Measurements from ENCODE around the gene NEMP2. TPM values are rescaled to one million over a fixed set of nuclear protein-coding genes. Genes with fewer than 3 reads are reported as not detected.

Gene NEMP2
- total RNA-seq, 4 donors from 2014 or later, result 5.6 to 9.0 (median 7.3) TPM

DNA sequence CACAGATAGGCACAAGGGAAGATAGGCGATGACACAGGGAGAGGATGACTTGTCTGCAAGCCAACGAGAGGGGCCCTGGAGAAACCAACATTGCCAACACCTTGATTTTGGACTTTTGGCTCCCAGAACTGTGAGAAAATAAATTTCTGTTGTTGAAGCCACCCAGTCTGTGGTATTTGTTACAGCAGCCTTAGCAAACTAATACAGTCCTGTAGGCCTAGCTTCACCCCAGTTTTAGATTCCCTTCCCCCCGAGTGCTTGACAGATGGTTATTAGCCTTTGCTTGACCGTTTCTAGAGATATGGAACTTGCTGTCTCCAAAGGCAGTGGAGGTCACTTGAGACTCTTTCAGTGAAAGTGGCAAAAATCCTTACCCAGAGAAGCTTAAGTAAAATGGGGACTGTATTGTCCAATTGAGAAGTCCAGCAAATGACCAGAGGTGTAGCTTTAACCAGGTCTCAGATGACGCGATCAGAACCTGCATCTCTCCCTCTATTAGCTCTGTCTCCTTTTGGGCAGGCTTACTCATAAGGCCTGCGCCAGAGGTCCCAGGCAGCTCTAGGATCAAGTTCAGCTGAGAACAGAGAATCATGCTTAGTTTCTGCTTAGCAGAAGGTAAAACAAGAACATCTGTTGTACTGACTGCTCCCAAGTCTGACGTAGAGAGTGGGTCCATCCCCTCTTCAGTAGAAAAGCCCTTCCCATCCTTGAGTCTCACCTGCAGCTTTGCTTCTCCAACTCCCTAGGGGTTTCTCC, 76.0 kb downstream of the NEMP2 start:
- no peak for DNase-seq
- no peaks in the 10 kb centered on the region for H3K27me3 ChIP-seq
- peaks cover 13 to 16% of the 10 kb centered on the region in 2 donors for H3K4me1 ChIP-seq
- intact Hi-C loops (cut with DNase I), result no loop called here
- no peak overlapping the region for H3K4me3 ChIP-seq (replicated peaks in 1 of 3)
- H3K9me3 ChIP-seq, result no peaks in the 10 kb centered on the region
- no peak overlapping the region for H3K27ac ChIP-seq
- TF ChIP-seq, protein P1, sequence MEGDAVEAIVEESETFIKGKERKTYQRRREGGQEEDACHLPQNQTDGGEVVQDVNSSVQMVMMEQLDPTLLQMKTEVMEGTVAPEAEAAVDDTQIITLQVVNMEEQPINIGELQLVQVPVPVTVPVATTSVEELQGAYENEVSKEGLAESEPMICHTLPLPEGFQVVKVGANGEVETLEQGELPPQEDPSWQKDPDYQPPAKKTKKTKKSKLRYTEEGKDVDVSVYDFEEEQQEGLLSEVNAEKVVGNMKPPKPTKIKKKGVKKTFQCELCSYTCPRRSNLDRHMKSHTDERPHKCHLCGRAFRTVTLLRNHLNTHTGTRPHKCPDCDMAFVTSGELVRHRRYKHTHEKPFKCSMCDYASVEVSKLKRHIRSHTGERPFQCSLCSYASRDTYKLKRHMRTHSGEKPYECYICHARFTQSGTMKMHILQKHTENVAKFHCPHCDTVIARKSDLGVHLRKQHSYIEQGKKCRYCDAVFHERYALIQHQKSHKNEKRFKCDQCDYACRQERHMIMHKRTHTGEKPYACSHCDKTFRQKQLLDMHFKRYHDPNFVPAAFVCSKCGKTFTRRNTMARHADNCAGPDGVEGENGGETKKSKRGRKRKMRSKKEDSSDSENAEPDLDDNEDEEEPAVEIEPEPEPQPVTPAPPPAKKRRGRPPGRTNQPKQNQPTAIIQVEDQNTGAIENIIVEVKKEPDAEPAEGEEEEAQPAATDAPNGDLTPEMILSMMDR (IDR thresholded peaks at IDR 0.05), result no peak
- 84 to 93% methylated on average over 8 of the region's 8 CpGs for WGBS, 2 donors
- no peaks in the 10 kb centered on the region for H3K36me3 ChIP-seq

DNA sequence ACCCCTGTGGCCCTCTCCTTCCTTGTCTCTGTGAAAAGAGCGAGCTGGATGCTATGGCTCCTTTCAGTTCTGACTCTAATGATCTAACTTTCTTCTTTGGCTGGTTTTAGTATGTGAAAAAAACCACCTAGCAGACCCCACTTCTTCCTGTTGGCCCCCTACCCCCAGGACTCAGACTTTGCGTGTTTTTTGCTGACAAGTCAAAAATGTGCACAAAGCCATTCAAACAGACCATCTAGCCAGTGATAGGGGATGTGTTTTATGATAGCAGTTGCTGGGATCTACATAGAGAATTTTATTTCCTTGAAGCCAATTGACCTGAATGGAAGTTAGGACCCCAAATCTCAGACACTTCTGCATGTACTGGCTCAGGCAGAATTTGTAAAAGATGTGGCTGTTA, 77.3 kb downstream of the NEMP2 start:
- TF ChIP-seq POLR2A (IDR thresholded peaks at IDR 0.05), result no peak
- TF ChIP-seq, protein P1 (IDR thresholded peaks at IDR 0.05), result no peak
- Histone ChIP-seq H3K27me3 (no peaks in the 10 kb centered on the region), H3K36me3 (no peaks in the 10 kb centered on the region), H3K9me3 (no peaks in the 10 kb centered on the region), H3K27ac (no peak overlapping the region), H3K4me1 (peaks cover 3 to 10% of the 10 kb centered on the region in 2 donors), H3K4me3 (replicated peaks in 1 of 3) (no peak overlapping the region)
- no peak for DNase-seq
- 97% methylated on average over 2 of the region's 2 CpGs for WGBS, 2 donors
- intact Hi-C loops (cut with DNase I), result no loop called here

DNA sequence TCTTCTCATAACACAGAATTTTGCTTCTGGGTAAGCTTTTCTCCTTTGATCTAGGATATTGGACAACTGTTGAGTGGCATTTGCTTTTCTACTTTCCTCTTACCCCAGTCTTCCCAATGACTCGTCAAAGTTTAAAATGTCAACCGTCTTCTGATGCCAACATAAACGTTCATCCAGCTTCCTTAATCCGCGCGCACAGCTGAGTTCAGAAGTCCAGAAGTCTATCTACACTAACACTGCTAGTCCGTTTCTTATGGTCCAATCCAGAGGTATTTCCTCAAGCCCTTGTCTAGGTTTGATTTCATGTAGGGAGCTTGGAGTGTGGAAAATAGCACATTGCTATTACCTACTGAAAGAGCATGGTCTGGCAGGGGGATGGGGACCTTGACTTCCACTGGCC, 77.7 kb downstream of the NEMP2 start:
- 77 to 93% methylated on average over 7 of the region's 7 CpGs for WGBS, 2 donors
- Histone ChIP-seq H3K27me3 (no peaks in the 10 kb centered on the region), H3K4me3 (replicated peaks in 1 of 3) (no peak overlapping the region), H3K36me3 (no peaks in the 10 kb centered on the region), H3K4me1 (peaks cover 3 to 10% of the 10 kb centered on the region in 2 donors), H3K27ac (no peak overlapping the region), H3K9me3 (no peaks in the 10 kb centered on the region)
- intact Hi-C loops (cut with DNase I), result no loop called here
- no peak for DNase-seq
- TF ChIP-seq, protein P1 (IDR thresholded peaks at IDR 0.05), result no peak
- no peak for TF ChIP-seq POLR2A (IDR thresholded peaks at IDR 0.05)

DNA sequence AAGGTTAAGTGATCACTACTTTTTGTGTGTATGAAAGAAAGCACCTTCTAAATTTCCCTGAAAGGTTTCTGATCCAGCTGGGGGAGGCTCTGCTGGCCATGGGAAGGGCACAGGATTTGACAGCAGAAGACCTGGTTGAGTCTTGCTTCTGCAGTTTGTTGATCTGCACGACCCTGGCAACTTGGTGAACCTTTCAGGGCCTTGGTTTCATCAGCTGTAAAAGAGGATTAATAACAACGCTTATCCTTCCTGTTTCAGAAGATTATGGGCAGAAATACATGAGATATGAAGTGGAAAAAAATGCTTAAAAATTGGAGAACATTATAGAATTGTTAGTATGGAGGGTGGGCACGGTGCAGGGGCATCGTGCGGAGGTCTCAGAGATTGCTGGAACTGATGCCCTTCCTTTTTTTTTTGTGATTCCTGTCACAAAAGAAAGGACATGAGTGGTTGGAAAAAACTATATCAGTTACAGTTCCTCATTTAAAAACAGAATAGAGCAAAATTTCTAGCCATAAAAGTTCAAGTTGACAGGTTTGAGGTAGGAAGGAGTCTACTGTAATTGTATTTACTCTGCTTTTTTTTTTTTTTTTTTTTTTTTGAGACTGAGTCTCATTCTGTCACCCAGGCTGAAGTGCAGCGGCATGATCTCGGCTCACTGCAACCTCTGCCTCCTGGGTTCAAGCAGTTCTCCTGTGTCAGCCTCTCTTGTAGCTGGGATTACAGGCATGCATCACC, 79.0 kb downstream of the NEMP2 start:
- Histone ChIP-seq H3K4me3 (replicated peaks in 1 of 3) (no peak overlapping the region), H3K9me3 (no peaks in the 10 kb centered on the region), H3K36me3 (no peaks in the 10 kb centered on the region), H3K27ac (no peak overlapping the region), H3K4me1 (peaks cover 9 to 10% of the 10 kb centered on the region in 2 donors), H3K27me3 (no peaks in the 10 kb centered on the region)
- WGBS, 2 donors, result 92 to 94% methylated on average over 7 of the region's 7 CpGs
- DNase-seq, result no peak
- TF ChIP-seq POLR2A (IDR thresholded peaks at IDR 0.05), result no peak
- TF ChIP-seq, protein P1 (IDR thresholded peaks at IDR 0.05), result no peak
- intact Hi-C loops (cut with DNase I), result no loop called here

DNA sequence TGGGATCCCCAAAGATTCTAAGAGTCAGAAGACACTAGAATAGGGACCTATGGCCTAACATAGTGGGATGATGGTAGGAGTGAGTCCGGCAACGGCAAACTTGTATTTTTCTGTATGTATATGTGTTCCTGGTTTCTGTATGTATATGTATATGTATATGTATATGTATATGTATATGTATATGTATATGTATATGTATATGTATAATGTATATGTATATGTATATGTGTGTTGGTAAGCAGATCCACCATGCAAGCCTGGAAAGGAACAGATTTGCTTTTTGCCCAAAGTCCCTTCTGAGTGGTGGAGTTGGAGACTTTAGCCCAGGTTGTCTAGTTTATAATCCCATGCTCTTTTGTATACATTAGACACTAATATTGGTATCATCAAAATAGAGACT, 79.7 kb downstream of the NEMP2 start:
- intact Hi-C loops (cut with DNase I), result no loop called here
- TF ChIP-seq, protein P1 (IDR thresholded peaks at IDR 0.05), result no peak
- no peak for TF ChIP-seq POLR2A (IDR thresholded peaks at IDR 0.05)
- no peaks in the 10 kb centered on the region for H3K36me3 ChIP-seq
- H3K27me3 ChIP-seq, result no peaks in the 10 kb centered on the region
- DNase-seq, result no peak
- H3K4me1 ChIP-seq, result peaks cover 6 to 9% of the 10 kb centered on the region in 2 donors
- H3K9me3 ChIP-seq, result no peaks in the 10 kb centered on the region
- 96 to 98% methylated on average over 2 of the region's 2 CpGs for WGBS, 2 donors
- no peak overlapping the region for H3K4me3 ChIP-seq (replicated peaks in 1 of 3)
- no peak overlapping the region for H3K27ac ChIP-seq

All from thyroid gland (tissue), 4 donors.